SU-DHL-6 (cell line): ENCODE measurements around the gene TRIP6.

Experiments
- EZH2phosphoT487 ChIP-seq: fragments of 200-600 bp; sonication (generic), shearing (Covaris generic); conservative IDR thresholded peaks from 2 replicates; pipeline ENCODE4 v1.6.1; 2018; ENCODE audit warnings: mild to moderate bottlenecking, antibody characterized with exemption, low read length, moderate library complexity, mixed read lengths
- TF ChIP-seq, protein P1 (sequence below): fragments of 200-600 bp; sonication (generic); IDR thresholded peaks from one replicate; pipeline ENCODE4 v1.5.1; 2017; ENCODE audit warnings: antibody characterized with exemption, mild to moderate bottlenecking, low read length, moderate library complexity; ENCODE audit not compliant: insufficient read depth, poor library complexity, severe bottlenecking

- TF ChIP-seq, protein P1, sequence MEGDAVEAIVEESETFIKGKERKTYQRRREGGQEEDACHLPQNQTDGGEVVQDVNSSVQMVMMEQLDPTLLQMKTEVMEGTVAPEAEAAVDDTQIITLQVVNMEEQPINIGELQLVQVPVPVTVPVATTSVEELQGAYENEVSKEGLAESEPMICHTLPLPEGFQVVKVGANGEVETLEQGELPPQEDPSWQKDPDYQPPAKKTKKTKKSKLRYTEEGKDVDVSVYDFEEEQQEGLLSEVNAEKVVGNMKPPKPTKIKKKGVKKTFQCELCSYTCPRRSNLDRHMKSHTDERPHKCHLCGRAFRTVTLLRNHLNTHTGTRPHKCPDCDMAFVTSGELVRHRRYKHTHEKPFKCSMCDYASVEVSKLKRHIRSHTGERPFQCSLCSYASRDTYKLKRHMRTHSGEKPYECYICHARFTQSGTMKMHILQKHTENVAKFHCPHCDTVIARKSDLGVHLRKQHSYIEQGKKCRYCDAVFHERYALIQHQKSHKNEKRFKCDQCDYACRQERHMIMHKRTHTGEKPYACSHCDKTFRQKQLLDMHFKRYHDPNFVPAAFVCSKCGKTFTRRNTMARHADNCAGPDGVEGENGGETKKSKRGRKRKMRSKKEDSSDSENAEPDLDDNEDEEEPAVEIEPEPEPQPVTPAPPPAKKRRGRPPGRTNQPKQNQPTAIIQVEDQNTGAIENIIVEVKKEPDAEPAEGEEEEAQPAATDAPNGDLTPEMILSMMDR = no peak
- TF ChIP-seq EZH2phosphoT487 = no peak
Measured at GRCh38 chr7:100888988-100889750, 22.0 kb downstream of the TRIP6 start, which contains the start of gene UFSP1.
